GM12801 (cell line): Measurements from ENCODE around the gene CCDC85B.

Experiments used
- TF ChIP-seq, protein P1 (sequence below): IDR thresholded peaks from one replicate; pipeline ENCODE4 v1.5.1; 2011; ENCODE audit warnings: control low read depth; ENCODE audit not compliant: insufficient read length; ENCODE audit errors: extremely low read depth

Gene CCDC85B

DNA sequence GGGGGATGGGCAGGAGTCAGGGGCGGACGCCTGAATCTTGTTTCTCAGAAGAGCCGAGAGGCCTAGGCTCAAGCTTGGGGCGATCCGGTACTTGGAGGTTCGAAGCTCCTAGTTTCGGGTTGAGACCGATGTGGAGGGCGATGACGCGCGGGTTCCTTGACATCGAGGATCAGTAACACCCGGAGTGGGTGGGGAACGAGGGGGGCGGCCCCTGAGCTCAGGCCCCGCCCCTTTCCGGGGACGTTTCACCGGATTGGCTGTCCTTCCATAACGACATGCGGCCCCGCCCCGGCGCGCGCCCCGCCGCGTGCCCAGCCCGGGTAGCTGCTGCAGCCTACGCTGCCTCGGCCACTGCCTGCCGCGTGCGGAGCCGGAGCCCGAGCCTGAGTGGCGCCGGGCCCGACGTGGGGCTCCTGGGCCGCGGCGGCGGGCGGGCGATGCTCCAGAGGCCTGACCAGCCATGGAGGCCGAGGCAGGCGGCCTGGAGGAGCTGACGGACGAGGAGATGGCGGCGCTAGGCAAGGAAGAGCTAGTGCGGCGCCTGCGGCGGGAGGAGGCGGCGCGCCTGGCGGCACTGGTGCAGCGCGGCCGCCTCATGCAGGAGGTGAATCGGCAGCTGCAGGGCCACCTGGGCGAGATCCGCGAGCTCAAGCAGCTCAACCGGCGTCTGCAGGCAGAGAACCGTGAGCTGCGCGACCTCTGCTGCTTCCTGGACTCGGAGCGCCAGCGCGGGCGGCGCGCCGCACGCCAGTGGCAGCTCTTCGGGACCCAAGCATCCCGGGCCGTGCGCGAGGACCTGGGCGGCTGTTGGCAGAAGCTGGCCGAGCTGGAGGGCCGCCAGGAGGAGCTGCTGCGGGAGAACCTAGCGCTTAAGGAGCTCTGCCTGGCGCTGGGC, at the start of gene CCDC85B:
Gene CCDC85B, plus strand, starts transcription at position 350 of the 895 bp plus-strand sequence. Its CDS starts 111 bp downstream, at position 461.
- TF ChIP-seq, protein P1, sequence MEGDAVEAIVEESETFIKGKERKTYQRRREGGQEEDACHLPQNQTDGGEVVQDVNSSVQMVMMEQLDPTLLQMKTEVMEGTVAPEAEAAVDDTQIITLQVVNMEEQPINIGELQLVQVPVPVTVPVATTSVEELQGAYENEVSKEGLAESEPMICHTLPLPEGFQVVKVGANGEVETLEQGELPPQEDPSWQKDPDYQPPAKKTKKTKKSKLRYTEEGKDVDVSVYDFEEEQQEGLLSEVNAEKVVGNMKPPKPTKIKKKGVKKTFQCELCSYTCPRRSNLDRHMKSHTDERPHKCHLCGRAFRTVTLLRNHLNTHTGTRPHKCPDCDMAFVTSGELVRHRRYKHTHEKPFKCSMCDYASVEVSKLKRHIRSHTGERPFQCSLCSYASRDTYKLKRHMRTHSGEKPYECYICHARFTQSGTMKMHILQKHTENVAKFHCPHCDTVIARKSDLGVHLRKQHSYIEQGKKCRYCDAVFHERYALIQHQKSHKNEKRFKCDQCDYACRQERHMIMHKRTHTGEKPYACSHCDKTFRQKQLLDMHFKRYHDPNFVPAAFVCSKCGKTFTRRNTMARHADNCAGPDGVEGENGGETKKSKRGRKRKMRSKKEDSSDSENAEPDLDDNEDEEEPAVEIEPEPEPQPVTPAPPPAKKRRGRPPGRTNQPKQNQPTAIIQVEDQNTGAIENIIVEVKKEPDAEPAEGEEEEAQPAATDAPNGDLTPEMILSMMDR: no peak

DNA sequence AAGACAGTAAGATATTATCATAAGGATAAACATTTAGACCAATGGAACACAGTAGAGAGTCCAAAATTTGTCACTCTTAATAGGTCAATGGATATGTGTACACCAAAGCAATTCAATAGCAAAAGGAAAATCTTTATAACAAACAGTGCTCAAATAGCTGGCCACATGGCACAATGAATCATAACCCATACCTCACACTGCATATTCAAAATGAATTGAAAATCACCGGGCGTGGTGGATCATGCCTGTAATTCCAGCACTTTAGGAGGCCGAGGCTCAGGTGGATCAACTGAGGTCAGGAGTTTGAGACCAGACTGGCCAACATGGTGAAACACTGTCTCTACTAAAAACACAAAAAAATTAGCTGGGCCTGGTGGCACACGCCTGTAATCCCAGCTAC, 48.3 kb upstream of the CCDC85B start:
- TF ChIP-seq, protein P1: no peak

DNA sequence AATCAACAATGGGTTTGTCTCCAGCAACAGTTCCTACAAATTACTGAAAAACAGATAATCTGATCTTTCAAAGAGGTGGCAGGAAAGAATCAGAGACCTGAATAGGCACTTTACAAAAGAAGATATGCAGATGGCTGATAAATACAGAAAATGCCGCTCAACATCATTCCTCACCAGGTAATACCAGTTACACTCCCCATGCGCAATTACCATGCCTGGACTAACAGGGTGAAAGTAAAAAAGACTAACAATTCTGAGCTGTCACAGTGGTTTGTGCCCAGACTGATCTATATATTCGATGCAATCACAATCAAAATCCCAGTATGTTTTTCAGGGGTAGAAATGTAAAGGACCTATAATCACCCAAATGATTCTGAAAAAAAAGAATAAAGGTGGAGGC, 46.7 kb upstream of the CCDC85B start:
- TF ChIP-seq, protein P1: no peak

DNA sequence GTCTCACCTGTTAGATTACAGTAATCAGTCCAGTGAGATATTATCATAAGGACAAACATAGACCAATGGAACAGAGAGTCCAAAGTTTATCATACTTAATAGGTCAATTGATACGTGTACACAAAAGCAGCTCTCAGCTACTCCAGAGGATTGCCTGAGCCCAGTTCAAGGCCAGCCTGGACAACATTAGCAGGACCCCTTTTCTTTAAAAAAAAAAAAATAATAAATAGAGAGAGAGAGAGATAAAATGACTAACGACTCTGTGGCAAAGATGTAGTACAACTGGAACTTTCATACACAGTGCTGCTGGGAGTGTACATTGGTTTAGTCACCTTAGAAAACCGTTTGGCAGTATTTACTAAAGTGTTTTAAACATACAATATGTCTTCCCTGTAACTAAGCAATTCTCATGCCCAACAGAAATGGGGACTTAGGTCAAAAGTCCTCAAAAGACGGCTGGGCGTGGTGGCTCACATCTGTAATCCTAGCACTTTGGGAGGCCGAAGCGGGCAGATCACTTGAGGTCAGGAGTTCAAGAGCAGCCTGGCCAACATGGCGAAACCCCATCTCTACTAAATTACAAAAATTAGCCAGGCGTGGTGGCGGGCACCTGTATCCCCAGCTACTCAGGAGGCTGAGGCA, 46.1 kb upstream of the CCDC85B start:
- TF ChIP-seq, protein P1: no peak

- TF ChIP-seq, protein P1: no peak
These were observed 42.7 kb upstream of the CCDC85B start for GRCh38 chr11:65847746-65848145.

GRCh38 chr11:65849366-65849765, 41.1 kb upstream of the CCDC85B start:
- TF ChIP-seq, protein P1: no peak

GRCh38 chr11:65849771-65850216, 40.7 kb upstream of the CCDC85B start:
- TF ChIP-seq, protein P1: no peak
